GM12872 (cell line): ENCODE results near the gene ZNF724.

Experiments
- TF ChIP-seq, protein P1 (sequence below): IDR thresholded peaks from 3 replicates; pipeline ENCODE4 v1.5.1; 2011; ENCODE audit warnings: low read depth, mild to moderate bottlenecking, low read length, moderate library complexity; ENCODE audit not compliant: insufficient read depth

ZNF724 gene

GRCh38 chr19:23183251-23183650 lies 66.9 kb downstream of the ZNF724 start:
- TF ChIP-seq, protein P1, sequence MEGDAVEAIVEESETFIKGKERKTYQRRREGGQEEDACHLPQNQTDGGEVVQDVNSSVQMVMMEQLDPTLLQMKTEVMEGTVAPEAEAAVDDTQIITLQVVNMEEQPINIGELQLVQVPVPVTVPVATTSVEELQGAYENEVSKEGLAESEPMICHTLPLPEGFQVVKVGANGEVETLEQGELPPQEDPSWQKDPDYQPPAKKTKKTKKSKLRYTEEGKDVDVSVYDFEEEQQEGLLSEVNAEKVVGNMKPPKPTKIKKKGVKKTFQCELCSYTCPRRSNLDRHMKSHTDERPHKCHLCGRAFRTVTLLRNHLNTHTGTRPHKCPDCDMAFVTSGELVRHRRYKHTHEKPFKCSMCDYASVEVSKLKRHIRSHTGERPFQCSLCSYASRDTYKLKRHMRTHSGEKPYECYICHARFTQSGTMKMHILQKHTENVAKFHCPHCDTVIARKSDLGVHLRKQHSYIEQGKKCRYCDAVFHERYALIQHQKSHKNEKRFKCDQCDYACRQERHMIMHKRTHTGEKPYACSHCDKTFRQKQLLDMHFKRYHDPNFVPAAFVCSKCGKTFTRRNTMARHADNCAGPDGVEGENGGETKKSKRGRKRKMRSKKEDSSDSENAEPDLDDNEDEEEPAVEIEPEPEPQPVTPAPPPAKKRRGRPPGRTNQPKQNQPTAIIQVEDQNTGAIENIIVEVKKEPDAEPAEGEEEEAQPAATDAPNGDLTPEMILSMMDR: no peak
